ENCODE data around the gene FBXO8. TPM values are rescaled to one million over a fixed set of nuclear protein-coding genes. Genes with fewer than 3 reads are reported as not detected.

The FBXO8 gene
- total RNA-seq, 1 experiment from 2014 or later, result 8.9 TPM

DNA sequence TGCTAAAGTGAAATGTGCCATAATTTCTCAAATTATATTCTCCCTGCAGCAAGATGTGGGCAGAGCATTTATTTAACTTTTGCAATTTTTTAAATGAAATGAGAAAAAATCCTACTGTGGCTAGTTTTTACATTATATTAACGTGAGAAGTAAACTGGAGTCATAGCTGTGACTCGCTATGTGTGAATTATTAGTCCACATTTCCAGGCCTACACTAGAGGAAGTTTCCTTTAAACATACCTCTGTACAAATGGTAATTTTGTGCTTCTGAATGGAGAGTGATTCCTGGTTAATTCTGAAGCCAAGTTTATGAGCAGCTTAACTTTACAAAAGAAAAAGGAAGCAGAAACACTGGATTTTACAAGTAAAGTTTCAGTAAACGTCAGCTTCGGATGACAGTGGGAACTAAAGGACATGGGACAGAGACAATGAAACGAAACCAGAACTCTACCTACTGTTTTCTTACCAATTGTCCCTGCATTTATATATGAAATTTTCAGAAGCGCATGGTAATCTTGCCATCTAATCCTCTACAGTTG is 72.4 kb downstream of the FBXO8 start:
- peak overlapping the region; percentile 31 for H3K4me2 ChIP-seq (ENCODE audit: insufficient read depth, insufficient read length, low read length)
- H2BK12ac ChIP-seq (ENCODE audit: insufficient read length, low read depth, low read length), result no peak overlapping the region
- no peak overlapping the region for H2AFZ ChIP-seq (ENCODE audit: low read length)
- no peak overlapping the region for H4K91ac ChIP-seq (ENCODE audit: insufficient read length, low read depth, low read length)
- Mint-ChIP-seq H3K4me1 (peaks cover 29 to 31% of the 10 kb centered on the region in 2 experiments), H3K27me3 (ENCODE audit: low read depth) (peaks cover 85% of the 10 kb centered on the region), H3K9me3 (peaks cover 3 to 4% of the 10 kb centered on the region in 2 experiments; a peak in 2 of 5 replicates), H3K36me3 (ENCODE audit: insufficient read depth in 1 of 3, low read depth in 3 of 3) (no peaks in the 10 kb centered on the region), H3K27ac (no peak overlapping the region), H3K4me3 (no peak overlapping the region)
- no peak overlapping the region for H3K56ac ChIP-seq (ENCODE audit: insufficient read length, low read depth, low read length)
- H3K79me1 ChIP-seq (ENCODE audit: insufficient read depth, low read depth, low read length, poor library complexity, severe bottlenecking), result no peaks in the 10 kb centered on the region
- no peaks in the 10 kb centered on the region for H3K9me3 ChIP-seq (ENCODE audit: control insufficient read depth, low read depth, low read length)
- no peak for TF ChIP-seq CTCF (conservative IDR thresholded peaks at IDR 0.05)
- no peak overlapping the region for H4K5ac ChIP-seq (ENCODE audit: insufficient read length, low read depth, low read length)
- H4K20me1 ChIP-seq (ENCODE audit: control insufficient read depth, insufficient read depth, insufficient read length), result no peaks in the 10 kb centered on the region
- H3K23me2 ChIP-seq (ENCODE audit: insufficient read length, low read depth, low read length, poor library complexity, severe bottlenecking), result peaks cover 7% of the 10 kb centered on the region
- no peak overlapping the region for H2BK5ac ChIP-seq (ENCODE audit: insufficient read length, low read length)
- no peak overlapping the region for H2BK120ac ChIP-seq (ENCODE audit: low read depth, low read length, poor library complexity, severe bottlenecking)
- no peak overlapping the region for H3K4ac ChIP-seq (ENCODE audit: low read depth, low read length)
- no peak overlapping the region for H2BK20ac ChIP-seq (ENCODE audit: low read depth, low read length, poor library complexity, severe bottlenecking)
- no peak overlapping the region for H2BK15ac ChIP-seq (ENCODE audit: low read depth, low read length)
- peaks cover 48% of the 10 kb centered on the region for H3K27me3 ChIP-seq (ENCODE audit: insufficient read depth, low read length)
- no peak overlapping the region for H3K14ac ChIP-seq (ENCODE audit: insufficient read depth, low read length)
- no peak overlapping the region for H3K23ac ChIP-seq (ENCODE audit: insufficient read length, low read depth, low read length)
- no peaks in the 10 kb centered on the region for H3K79me2 ChIP-seq (ENCODE audit: insufficient read depth, low read length)
- WGBS (ENCODE audit: extremely low coverage, insufficient read length, low lambda C conversion rate), result no CpG with 5 or more reads among the region's 6 CpGs
- H3T11ph ChIP-seq (ENCODE audit: low read length), result no peak overlapping the region
- H3K27ac ChIP-seq (ENCODE audit: insufficient read length, low read depth, low read length), result no peak overlapping the region
- no peak for DNase-seq
- no peak overlapping the region for H4K8ac ChIP-seq (replicated peaks; ENCODE audit: insufficient read length, low read depth, low read length)
- no peak overlapping the region for H2AK5ac ChIP-seq (ENCODE audit: insufficient read length, low read length)
- no peak overlapping the region for H3K18ac ChIP-seq (ENCODE audit: insufficient read length, low read depth, low read length)
- no peaks in the 10 kb centered on the region for H3K4me1 ChIP-seq (ENCODE audit: insufficient read depth, low read length)
- H3K9ac ChIP-seq (ENCODE audit: extremely low read depth, insufficient read length, low read length), result no peak overlapping the region
